Panc1 (cell line): ENCODE results near the gene ABCA7. TPM values are rescaled to one million over a fixed set of nuclear protein-coding genes. Genes with fewer than 3 reads are reported as not detected.

Experiments
- ATAC-seq: fragments of 200-7000 bp; cut with Tn5 transposase; 2 replicates; pipeline ENCODE4 v1.9.1; 2020; ENCODE audit warnings: mild to moderate bottlenecking, moderate library complexity
- BruUV-seq: library from RNA; stranded (reverse); fragments of 400-500 nt; replicated peaks from 2 replicates; lab custom pipeline; 2021; lab: Mats Ljungman, UMichigan
- CTCF ChIA-PET: fragments of 300-600 bp; sonication (Branson Sonifier 250); formaldehyde crosslinking; loops from one replicate; lab custom pipeline; 2022; ENCODE audit warnings: antibody characterized with exemption; lab: Charles Lee
- POLR2A ChIA-PET: fragments of 300-600 bp; sonication (Branson Sonifier 250); formaldehyde crosslinking; loops from one replicate; lab custom pipeline; 2022; ENCODE audit warnings: antibody characterized with exemption; lab: Charles Lee
- DNase-seq: peaks from one replicate; pipeline ENCODE4 v3.0.0-alpha.2; 2010; ENCODE audit warnings: low read depth, low spot score
- H3K27ac ChIP-seq: 2 replicates; pipeline ENCODE4 v1.5.1; 2011; ENCODE audit warnings: mild to moderate bottlenecking, low read length, inconsistent platforms
- H3K27me3 ChIP-seq: fragments of 200-500 bp; sonication (Bioruptor generic); 2 replicates; pipeline ENCODE4 v1.6.0; 2014; ENCODE audit warnings: low read length, inconsistent platforms; ENCODE audit not compliant: control insufficient read depth, insufficient read depth
- H3K36me3 ChIP-seq: fragments of 200-500 bp; sonication (Bioruptor generic); 2 replicates; pipeline ENCODE4 v1.5.1; 2014; ENCODE audit warnings: inconsistent platforms, mild to moderate bottlenecking, low read length, moderate library complexity; ENCODE audit not compliant: control insufficient read depth, insufficient read depth
- H3K4me1 ChIP-seq: 2 replicates; pipeline ENCODE4 v1.5.1; 2011; ENCODE audit warnings: inconsistent platforms, mild to moderate bottlenecking, low read length, moderate library complexity; ENCODE audit not compliant: control insufficient read depth, insufficient read depth
- H3K4me3 ChIP-seq, 2 experiments: 2 replicates each; pipeline ENCODE4 v1.5.1; 2011 to 2012; ENCODE audit warnings: low read depth in 2 of 2, low read length in 2 of 2, mild to moderate bottlenecking in 2 of 2, inconsistent platforms in 1 of 2, moderate library complexity in 1 of 2
- H3K9me3 ChIP-seq: fragments of 200-500 bp; sonication (Bioruptor generic); 2 replicates; pipeline ENCODE4 v1.5.1; 2014; ENCODE audit warnings: low read depth, mild to moderate bottlenecking, inconsistent platforms, low read length, moderate library complexity; ENCODE audit not compliant: control insufficient read depth, insufficient read depth
- POLR2AphosphoS5 ChIP-seq: IDR thresholded peaks from 2 replicates; pipeline ENCODE4 v1.6.1; 2012; ENCODE audit warnings: mild to moderate bottlenecking, low read depth, low read length, moderate library complexity
- SIN3A ChIP-seq: IDR thresholded peaks from 2 replicates; pipeline ENCODE4 v1.6.1; 2012; ENCODE audit warnings: low read depth, mild to moderate bottlenecking, low read length, moderate library complexity, borderline replicate concordance; ENCODE audit not compliant: insufficient read depth
- TCF7L2 ChIP-seq: IDR thresholded peaks from 2 replicates; pipeline ENCODE4 v1.6.1; 2011; ENCODE audit warnings: mild to moderate bottlenecking, low read depth, low read length, inconsistent platforms
- in situ Hi-C: cut with HindIII; loops from 2 replicates; pipeline ENCODE4 v1.10.0; 2016; ENCODE audit warnings: low sequenced_read_pairs, low pct_unique_long_range_greater_than_20kb
- intact Hi-C: fragments of 100-400 bp; cut with micrococcal nuclease; formaldehyde crosslinking; loops from one replicate; pipeline ENCODE4 v1.10.0; 2022; ENCODE audit not compliant: unreplicated experiment
- total RNA-seq: library from RNA; stranded (reverse); gene quantifications from one replicate; pipeline ENCODE4 v1.2.1, GENCODE V29; 2021; ENCODE audit not compliant: unreplicated experiment
- TF ChIP-seq, protein P1 (sequence below): fragments of 450-650 bp; IDR thresholded peaks from 2 replicates; pipeline ENCODE4 v1.5.1; 2017; ENCODE audit warnings: mild to moderate bottlenecking
- TF ChIP-seq, protein P2 (sequence below), 2 experiments: IDR thresholded peaks; 2 replicates each; pipeline ENCODE4 v1.6.1; 2011 to 2012; ENCODE audit warnings: low read depth in 2 of 2, control low read depth in 1 of 2, low read length in 1 of 2, mild to moderate bottlenecking in 1 of 2, moderate library complexity in 1 of 2; ENCODE audit not compliant: insufficient read depth in 1 of 2

ABCA7 gene
- total RNA-seq, 1 experiment from 2014 or later, result 47.5 TPM

DNA sequence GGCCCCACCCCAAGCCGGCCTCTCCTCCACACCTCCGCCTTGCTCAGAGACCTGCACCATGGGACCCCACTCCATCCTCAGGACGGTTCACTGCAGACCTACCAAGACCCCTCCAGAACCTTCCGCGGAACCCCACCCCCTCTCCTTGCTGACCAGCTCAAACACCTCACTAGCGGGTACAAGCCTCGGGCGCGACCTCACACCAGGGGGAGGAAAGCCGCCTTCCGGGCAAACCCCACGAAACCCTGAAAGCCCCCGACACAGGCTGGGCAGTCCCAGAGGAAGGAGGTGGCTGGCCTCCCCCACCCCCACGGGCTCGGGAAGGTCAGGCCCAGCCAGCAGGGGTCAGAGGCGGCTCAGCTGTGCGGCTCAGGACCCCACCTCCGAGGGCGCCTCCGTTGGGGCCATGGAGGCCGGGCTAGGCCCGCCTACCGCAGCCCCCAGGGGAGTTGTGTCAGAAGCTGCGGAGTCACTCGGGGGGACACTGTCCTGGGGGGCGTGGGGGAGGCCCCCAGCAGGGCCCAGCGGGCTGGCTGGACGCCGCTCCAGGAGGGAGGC is 29.8 kb upstream of the ABCA7 start:
- TF ChIP-seq, protein P1, sequence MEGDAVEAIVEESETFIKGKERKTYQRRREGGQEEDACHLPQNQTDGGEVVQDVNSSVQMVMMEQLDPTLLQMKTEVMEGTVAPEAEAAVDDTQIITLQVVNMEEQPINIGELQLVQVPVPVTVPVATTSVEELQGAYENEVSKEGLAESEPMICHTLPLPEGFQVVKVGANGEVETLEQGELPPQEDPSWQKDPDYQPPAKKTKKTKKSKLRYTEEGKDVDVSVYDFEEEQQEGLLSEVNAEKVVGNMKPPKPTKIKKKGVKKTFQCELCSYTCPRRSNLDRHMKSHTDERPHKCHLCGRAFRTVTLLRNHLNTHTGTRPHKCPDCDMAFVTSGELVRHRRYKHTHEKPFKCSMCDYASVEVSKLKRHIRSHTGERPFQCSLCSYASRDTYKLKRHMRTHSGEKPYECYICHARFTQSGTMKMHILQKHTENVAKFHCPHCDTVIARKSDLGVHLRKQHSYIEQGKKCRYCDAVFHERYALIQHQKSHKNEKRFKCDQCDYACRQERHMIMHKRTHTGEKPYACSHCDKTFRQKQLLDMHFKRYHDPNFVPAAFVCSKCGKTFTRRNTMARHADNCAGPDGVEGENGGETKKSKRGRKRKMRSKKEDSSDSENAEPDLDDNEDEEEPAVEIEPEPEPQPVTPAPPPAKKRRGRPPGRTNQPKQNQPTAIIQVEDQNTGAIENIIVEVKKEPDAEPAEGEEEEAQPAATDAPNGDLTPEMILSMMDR, result no peak
- DNase-seq (no peak), ATAC-seq (no peak)
- Histone ChIP-seq H3K9me3 (no peaks in the 10 kb centered on the region), H3K36me3 (no peaks in the 10 kb centered on the region), H3K4me1 (no peaks in the 10 kb centered on the region; the same call in 1 of the 2 replicates), H3K27me3 (no peaks in the 10 kb centered on the region), H3K4me3 (no peak overlapping the region), H3K27ac (no peak overlapping the region)
- POLR2A ChIA-PET, result no interaction called here
- in situ Hi-C loops, result no loop called here
- CTCF ChIA-PET, result interaction anchor here (0.6 to 0.7 kb wide), 2 partner anchors 13 to 38 kb away, joined by 3 to 5 read pairs; no protein-coding TSS in a partner anchor
- BruUV-seq, result no TSS peak
- intact Hi-C loops, result no loop called here

DNA sequence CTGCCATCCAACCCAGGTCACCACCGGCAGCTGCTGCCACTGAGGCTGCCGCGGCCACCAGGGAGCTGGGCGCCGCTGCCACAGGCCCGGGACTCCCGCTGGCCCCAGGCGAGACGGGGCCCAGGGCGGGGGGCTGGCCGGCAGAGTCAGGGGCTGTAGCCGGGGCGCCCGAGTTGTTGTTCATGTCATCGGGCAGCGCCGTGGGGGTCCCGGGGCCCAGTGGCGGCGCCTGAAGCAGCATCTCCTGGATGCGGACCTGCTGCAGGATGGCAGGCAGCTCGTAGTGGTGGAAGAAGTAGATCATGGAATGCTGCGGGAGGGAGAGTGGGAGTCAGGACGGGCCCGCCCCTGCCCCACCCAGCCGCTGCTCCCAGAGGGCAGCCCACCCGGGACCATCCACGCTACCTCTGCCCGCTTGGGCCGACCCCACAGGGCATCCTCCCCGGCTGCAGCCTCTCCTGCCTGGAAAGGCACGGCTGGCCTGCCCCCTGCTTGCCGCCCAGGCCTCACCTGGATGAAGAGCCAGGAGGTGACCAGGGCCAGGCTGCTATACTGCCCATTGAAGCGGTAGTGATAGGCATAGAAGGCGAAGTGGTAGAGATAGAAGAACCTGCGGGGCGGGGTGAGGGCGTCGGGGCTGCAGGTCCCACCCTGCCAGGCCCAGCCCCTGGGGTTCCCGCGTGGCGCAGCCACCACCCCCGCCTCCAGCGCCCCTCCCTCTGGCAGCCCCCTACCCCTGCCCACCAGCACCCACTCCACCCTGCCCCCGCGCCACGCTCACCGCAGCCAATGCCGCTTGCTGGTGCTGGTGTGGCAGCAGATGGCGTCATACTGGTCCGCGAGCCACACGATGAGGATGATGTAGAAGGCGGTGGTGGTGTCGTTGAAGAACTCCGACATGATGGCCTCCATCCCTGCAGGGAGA is 29.1 kb upstream of the ABCA7 start:
- no peaks in the 10 kb centered on the region for H3K9me3 ChIP-seq
- H3K27ac ChIP-seq, result no peak overlapping the region
- POLR2A ChIA-PET, result no interaction called here
- H3K4me3 ChIP-seq, result no peak overlapping the region
- CTCF ChIA-PET, result interaction anchor here (0.7 kb wide), 1 partner anchor 14 kb away, joined by 5 read pairs; no protein-coding TSS in a partner anchor
- intact Hi-C loops, result no loop called here
- BruUV-seq, result no TSS peak
- TF ChIP-seq POLR2AphosphoS5, result no peak
- TF ChIP-seq TCF7L2, result no peak
- no peak for TF ChIP-seq SIN3A
- TF ChIP-seq, protein P1, result no peak
- TF ChIP-seq, protein P2, sequence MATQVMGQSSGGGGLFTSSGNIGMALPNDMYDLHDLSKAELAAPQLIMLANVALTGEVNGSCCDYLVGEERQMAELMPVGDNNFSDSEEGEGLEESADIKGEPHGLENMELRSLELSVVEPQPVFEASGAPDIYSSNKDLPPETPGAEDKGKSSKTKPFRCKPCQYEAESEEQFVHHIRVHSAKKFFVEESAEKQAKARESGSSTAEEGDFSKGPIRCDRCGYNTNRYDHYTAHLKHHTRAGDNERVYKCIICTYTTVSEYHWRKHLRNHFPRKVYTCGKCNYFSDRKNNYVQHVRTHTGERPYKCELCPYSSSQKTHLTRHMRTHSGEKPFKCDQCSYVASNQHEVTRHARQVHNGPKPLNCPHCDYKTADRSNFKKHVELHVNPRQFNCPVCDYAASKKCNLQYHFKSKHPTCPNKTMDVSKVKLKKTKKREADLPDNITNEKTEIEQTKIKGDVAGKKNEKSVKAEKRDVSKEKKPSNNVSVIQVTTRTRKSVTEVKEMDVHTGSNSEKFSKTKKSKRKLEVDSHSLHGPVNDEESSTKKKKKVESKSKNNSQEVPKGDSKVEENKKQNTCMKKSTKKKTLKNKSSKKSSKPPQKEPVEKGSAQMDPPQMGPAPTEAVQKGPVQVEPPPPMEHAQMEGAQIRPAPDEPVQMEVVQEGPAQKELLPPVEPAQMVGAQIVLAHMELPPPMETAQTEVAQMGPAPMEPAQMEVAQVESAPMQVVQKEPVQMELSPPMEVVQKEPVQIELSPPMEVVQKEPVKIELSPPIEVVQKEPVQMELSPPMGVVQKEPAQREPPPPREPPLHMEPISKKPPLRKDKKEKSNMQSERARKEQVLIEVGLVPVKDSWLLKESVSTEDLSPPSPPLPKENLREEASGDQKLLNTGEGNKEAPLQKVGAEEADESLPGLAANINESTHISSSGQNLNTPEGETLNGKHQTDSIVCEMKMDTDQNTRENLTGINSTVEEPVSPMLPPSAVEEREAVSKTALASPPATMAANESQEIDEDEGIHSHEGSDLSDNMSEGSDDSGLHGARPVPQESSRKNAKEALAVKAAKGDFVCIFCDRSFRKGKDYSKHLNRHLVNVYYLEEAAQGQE (IDR thresholded peaks at IDR 0.05; ENCODE audit: insufficient read depth in 1 of 2, low read depth in 2 of 2, low read length in 1 of 2), result no peak
- in situ Hi-C loops, result no loop called here
- H3K4me1 ChIP-seq, result no peaks in the 10 kb centered on the region; the same call in 1 of the 2 replicates
- DNase-seq (no peak), ATAC-seq (no peak)
- no peaks in the 10 kb centered on the region for H3K27me3 ChIP-seq
- H3K36me3 ChIP-seq, result no peaks in the 10 kb centered on the region
